Ishikawa (cell line): Measurements from ENCODE around the gene CTU1.

Source experiments
- CREB1 ChIP-seq: IDR thresholded peaks from 2 replicates; pipeline ENCODE4 v1.6.1; 2012; ENCODE audit warnings: low read depth
- EP300 ChIP-seq: IDR thresholded peaks from 2 replicates; pipeline ENCODE4 v1.6.1; 2012; ENCODE audit warnings: borderline replicate concordance
- FOXM1 ChIP-seq: IDR thresholded peaks from 2 replicates; pipeline ENCODE4 v1.6.1; 2012; ENCODE audit warnings: low read depth, borderline replicate concordance
- MAX ChIP-seq: IDR thresholded peaks from 2 replicates; pipeline ENCODE4 v1.6.1; 2012
- NFIC ChIP-seq: IDR thresholded peaks from 2 replicates; pipeline ENCODE4 v1.6.1; 2012
- REST ChIP-seq: IDR thresholded peaks from 2 replicates; pipeline ENCODE4 v1.6.1; 2012; ENCODE audit warnings: low read depth, mild to moderate bottlenecking
- TAF1 ChIP-seq: IDR thresholded peaks from 2 replicates; pipeline ENCODE4 v1.6.1; 2012; ENCODE audit warnings: low read depth, mild to moderate bottlenecking
- TCF12 ChIP-seq: IDR thresholded peaks from 2 replicates; pipeline ENCODE4 v1.6.1; 2012; ENCODE audit warnings: low read depth
- TEAD4 ChIP-seq: IDR thresholded peaks from 2 replicates; pipeline ENCODE4 v1.6.1; 2012
- YY1 ChIP-seq: IDR thresholded peaks from 2 replicates; pipeline ENCODE4 v1.6.1; 2012; ENCODE audit warnings: low read depth

GRCh38 chr19:51071095-51071405 lies 37.2 kb downstream of the CTU1 start:
- TF ChIP-seq TEAD4: no peak
- TF ChIP-seq MAX: no peak
- TF ChIP-seq TAF1: no peak
- no peak for TF ChIP-seq REST
- TF ChIP-seq TCF12: no peak
- TF ChIP-seq CREB1: no peak
- no peak for TF ChIP-seq EP300
- no peak for TF ChIP-seq FOXM1
- TF ChIP-seq NFIC: no peak
- no peak for TF ChIP-seq YY1
